ENCODE data around the gene WASL. TPM values are rescaled to one million over a fixed set of nuclear protein-coding genes. Genes with fewer than 3 reads are reported as not detected.

Gene WASL
- total RNA-seq, 1 experiment from 2014 or later: 39.3 TPM

GRCh38 chr7:123665896-123666295 is 82.9 kb downstream of the WASL start:
- Histone ChIP-seq H3K4me2 (ENCODE audit: insufficient read depth, insufficient read length, low read length) (no peak overlapping the region), H3K79me1 (ENCODE audit: insufficient read depth, low read depth, low read length, poor library complexity, severe bottlenecking) (no peaks in the 10 kb centered on the region), H2BK5ac (ENCODE audit: insufficient read length, low read length) (no peak overlapping the region), H3T11ph (ENCODE audit: low read length) (no peak overlapping the region), H3K23me2 (ENCODE audit: insufficient read length, low read depth, low read length, poor library complexity, severe bottlenecking) (no peaks in the 10 kb centered on the region), H3K18ac (ENCODE audit: insufficient read length, low read depth, low read length) (no peak overlapping the region), H3K9ac (ENCODE audit: extremely low read depth, insufficient read length, low read length) (no peak overlapping the region), H3K14ac (ENCODE audit: insufficient read depth, low read length) (no peak overlapping the region), H2BK12ac (ENCODE audit: insufficient read length, low read depth, low read length) (no peak overlapping the region), H3K23ac (ENCODE audit: insufficient read length, low read depth, low read length) (no peak overlapping the region), H3K27me3 (ENCODE audit: insufficient read depth, low read length) (no peaks in the 10 kb centered on the region), H2BK20ac (ENCODE audit: low read depth, low read length, poor library complexity, severe bottlenecking) (no peak overlapping the region), H2BK15ac (ENCODE audit: low read depth, low read length) (no peak overlapping the region), H3K4me1 (ENCODE audit: insufficient read depth, low read length) (0 out of 2 replicates have a peak, but pooled peaks cover 3% of the 10 kb centered on the region), H3K27ac (ENCODE audit: insufficient read length, low read depth, low read length) (no peak overlapping the region), H2AFZ (ENCODE audit: low read length) (no peak overlapping the region), H3K79me2 (ENCODE audit: insufficient read depth, low read length) (no peaks in the 10 kb centered on the region), H2AK5ac (ENCODE audit: insufficient read length, low read length) (no peak overlapping the region), H4K5ac (ENCODE audit: insufficient read length, low read depth, low read length) (no peak overlapping the region), H3K56ac (ENCODE audit: insufficient read length, low read depth, low read length) (no peak overlapping the region), H4K20me1 (ENCODE audit: control insufficient read depth, insufficient read depth, insufficient read length) (no peaks in the 10 kb centered on the region), H2BK120ac (ENCODE audit: low read depth, low read length, poor library complexity, severe bottlenecking) (no peak overlapping the region), H4K8ac (replicated peaks; ENCODE audit: insufficient read length, low read depth, low read length) (no peak overlapping the region), H4K91ac (ENCODE audit: insufficient read length, low read depth, low read length) (no peak overlapping the region), H3K4ac (ENCODE audit: low read depth, low read length) (no peak overlapping the region), H3K9me3 (ENCODE audit: control insufficient read depth, low read depth, low read length) (no peaks in the 10 kb centered on the region)
- no CpG with 5 or more reads among the region's 1 CpG for WGBS (ENCODE audit: extremely low coverage, insufficient read length, low lambda C conversion rate)
- no peak overlapping the region for H3K27ac Mint-ChIP-seq
- H3K36me3 Mint-ChIP-seq (ENCODE audit: insufficient read depth in 1 of 3, low read depth in 3 of 3): no peaks in the 10 kb centered on the region; a peak in 1 of 7 replicates
- no peak for DNase-seq
- TF ChIP-seq CTCF (conservative IDR thresholded peaks at IDR 0.05): no peak
- H3K4me3 Mint-ChIP-seq: no peak overlapping the region
- peaks cover 14 to 23% of the 10 kb centered on the region in 2 experiments for H3K4me1 Mint-ChIP-seq
- H3K27me3 Mint-ChIP-seq (ENCODE audit: low read depth): no peaks in the 10 kb centered on the region
- no peaks in the 10 kb centered on the region; a peak in 1 of 5 replicates for H3K9me3 Mint-ChIP-seq
